ENCODE measurements around the gene SPP2.

SPP2 gene

DNA sequence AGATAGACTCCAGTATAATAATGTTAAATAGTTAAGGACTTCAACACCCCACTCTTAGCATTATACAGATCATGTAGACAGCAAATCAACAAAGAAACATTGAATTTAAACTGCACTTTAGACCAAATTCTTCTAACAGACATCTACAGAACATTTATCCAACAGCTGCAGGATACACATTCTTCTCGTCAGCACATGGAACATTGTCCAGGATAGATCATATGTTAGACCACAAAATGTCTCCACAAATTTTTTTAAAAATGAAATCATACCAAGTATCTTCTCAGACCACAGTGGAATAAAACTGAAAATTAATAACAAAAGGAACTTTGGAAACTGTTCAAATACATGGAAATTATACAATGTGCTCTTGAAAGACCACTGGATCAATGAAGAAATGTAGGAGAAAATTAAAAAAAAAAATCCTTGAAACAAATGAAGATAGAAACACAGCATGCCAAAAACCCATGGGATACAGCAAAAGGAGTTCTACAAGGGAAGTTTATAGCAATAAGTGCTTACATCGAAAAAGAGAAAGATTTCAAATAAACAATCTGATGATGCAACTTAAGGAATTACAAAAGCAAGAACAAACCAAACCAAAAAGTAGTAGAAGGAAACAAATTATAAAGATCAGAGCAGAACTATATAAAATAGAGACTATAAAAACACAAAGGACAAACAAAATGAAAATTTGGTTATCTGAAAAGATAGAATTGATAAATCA lies 12.3 kb upstream of the SPP2 start:
- FAIRE-seq, result no peak

- FAIRE-seq, result no peak
Measured at GRCh38 chr2:234044157-234044556, 6.3 kb upstream of the SPP2 start.

GRCh38 chr2:234046521-234046920 lies 4.0 kb upstream of the SPP2 start:
- FAIRE-seq, result no peak

DNA sequence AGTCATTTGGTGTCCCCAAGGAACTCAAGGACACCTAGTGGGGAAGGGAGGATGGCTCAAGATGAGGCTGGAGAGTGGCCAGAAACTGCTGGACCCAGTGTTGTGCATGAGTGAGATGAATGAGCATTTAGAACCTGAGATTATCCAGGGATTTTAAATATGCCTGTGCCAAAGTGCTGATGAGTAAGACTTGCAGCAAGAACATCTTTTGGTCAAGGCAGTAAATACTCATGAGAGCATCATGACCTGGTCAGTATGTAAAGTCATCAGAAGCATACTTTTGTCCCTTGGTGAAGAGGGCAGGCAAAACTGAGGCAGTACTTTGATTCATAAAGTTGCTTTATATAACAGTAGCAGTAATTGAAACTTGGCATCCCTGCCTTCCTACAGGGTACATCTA lies 3.1 kb upstream of the SPP2 start:
- FAIRE-seq, result no peak

DNA sequence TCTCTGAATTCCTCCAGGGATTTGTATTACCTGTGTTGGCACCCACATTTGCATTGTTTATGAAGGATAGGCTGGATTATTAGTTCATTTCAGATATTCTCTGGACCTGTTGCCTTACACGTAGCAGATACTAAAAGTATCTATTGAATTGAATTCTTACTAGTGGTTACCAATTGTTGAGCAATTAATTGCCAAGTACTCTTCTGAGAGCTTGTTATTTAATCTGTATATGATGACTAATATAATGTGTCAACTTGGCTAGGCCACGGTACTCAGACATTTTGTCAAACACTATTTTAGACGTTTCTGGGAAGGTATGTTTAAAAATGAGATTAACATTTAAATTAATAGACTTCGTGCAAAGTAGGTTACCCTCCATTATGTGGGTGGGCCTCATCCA lies 2.5 kb upstream of the SPP2 start:
- FAIRE-seq, result no peak

DNA sequence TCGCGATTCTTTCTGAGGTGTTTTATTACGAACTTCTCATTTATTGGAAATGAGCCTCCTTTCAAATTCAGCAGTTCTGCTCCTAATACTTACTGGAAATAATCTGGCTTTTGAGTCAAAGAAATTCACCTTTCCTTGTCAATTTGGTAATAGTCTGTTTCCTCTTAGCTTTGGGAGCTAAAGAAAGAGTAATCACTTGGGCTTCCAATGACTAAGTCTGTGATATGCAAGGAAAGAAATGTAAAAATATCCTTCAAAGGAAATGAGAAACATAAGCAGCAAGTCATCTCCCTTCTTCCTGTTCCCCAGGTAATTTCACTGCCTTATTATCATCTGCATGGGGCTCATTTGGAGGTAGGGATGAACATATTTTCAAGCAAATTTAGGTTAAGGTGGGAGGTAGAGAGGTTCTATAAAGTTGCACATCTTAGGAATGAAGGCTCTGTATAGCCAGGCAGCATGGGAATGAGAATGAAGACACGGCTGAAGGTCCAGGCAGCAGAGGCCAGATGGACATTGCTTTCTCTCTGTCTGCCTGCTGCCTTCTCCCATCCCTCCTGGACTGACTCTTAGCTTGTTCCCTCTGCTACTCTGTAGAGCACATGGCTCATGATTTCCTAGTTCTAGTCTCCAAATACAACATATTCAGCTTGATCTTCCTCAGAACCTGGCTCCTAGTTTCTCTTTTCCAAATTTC lies 1.0 kb downstream of the SPP2 start:
- no peak for FAIRE-seq

DNA sequence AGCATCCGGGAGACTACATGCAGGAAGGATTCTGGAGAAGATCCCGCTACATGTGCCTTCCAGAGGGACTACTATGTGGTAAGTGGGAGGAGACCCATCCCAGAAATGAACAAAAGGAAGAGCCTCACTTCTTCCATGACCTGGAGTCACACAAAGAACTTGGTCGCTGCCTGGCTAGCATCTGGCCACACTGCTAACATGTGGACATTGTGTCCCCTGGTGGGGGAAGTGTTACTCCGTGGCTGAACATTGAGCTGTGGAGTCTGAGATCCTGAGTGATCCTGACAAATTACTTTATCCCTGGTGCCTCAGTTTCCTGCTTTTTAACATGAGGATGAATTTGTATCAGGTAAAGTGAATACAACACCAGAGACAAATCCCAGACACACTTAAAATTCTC lies 8.4 kb downstream of the SPP2 start:
- FAIRE-seq, result no peak

DNA sequence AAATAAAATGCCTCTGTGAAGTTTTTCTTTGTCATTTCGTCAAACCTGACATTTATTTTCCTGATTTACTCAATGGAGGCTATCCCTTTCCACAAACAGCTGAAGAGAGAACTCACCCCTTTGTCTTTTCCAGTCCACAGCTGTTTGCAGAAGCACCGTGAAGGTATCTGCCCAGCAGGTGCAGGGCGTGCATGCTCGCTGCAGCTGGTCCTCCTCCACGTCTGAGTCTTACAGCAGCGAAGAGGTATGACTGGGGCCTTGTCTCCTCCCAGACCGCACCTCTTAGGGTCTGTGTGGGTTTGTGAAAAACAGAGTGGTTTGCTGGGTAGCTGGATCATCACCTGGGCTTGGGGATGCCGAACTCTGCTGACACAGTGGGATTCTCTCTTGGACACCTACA lies 9.7 kb downstream of the SPP2 start:
- no peak for FAIRE-seq

- no peak for FAIRE-seq
Measured at GRCh38 chr2:234061624-234062257, 11.2 kb downstream of the SPP2 start.

DNA sequence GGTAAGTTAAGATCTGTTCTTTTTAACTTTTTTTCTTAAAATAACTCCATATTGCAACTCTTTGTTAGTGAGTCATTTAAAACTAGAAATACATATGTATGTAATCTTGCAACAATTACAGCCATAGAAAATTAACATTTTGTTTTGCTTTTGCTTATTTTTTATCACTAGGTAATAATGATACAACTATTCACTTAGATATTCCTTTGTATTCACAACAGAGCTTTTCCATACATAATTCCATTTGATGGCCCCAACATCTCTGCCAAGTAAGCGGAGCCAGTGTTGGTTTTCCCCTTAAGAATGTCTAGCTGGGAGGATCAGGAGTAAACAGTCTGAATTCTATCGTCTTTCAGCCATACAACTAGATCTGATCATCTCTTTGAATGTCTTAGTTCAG lies 16.1 kb downstream of the SPP2 start:
- no peak for FAIRE-seq

GRCh38 chr2:234071664-234072063 lies 21.2 kb downstream of the SPP2 start:
- no peak for FAIRE-seq

- FAIRE-seq, result no peak
Measured at GRCh38 chr2:234072454-234072853, 22.0 kb downstream of the SPP2 start.

DNA sequence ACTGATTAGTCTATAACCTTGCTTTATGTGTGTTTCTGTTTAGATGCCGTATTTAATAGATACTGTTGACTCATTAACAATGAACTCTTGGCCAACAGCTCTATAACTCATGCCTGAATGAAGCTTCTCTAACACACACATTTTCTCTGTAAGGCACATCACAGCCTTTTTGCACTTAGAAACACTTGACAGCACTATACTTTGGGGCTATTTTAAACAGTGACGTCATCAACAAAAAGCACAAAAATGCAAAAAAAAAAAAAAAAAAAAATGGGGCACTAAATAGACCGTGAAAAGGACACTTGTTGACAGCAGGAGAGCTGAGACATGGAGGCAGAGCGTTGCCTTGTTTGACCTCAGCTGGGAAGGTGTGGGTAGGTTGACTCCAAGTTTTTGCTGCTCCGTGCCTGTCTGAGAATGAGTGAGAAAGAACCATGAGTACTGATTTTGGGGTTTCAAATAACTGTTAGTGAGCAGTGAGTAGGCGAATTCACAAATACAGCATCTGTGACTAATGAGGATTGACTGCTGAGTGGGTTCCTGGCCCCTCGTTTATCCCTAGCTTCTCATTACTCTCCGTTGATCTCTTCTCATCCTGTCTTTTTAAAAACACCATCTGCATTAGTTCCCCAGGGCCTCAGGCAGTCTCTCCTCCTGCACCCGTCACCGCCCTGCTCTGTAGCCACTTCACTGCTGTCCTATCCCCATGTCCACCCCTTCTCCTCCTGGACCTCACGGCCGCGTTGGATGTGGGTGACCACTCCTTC lies 24.4 kb downstream of the SPP2 start:
- no peak for FAIRE-seq

DNA sequence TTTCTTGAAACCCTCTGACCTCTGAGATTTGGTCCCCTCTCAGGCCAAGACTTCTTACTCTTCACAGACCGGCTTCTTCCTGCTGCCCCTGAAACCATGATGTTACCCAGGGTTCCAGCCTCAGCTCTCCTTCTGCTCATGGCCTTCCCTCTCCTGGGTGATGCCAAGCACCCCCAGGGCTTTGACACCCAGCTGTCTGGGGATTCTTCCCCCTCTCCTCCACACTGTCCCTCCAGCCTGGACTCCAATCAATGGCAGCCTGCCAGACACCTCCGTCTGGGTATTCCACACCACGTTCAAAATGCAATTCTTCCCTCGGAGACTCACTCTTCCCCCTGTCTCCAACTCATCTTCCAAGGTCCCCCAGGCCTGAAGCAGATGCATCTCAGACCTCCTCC lies 25.0 kb downstream of the SPP2 start:
- FAIRE-seq, result no peak

DNA sequence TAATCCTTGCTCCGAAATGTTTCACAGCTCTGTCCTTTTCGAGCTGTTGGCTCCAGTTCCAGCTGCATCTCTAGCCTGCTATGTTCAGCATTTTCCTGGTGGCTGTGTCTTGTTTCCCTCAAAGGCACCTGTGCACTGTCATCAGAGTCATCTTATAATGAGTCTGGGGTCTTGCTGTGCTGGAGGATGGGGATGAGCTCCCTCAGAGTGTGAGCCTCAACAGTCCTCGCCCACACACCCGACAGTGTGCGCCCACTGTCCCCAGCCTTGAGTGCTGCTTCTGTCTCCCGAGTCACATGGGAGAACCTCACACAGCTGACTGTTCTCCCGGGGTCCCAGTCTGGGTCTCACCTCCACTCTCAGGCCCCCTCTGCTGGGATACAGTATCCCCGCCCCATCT lies 25.4 kb downstream of the SPP2 start:
- no peak for FAIRE-seq

- FAIRE-seq, result no peak
Measured at GRCh38 chr2:234076451-234076850, 25.9 kb downstream of the SPP2 start.

- FAIRE-seq, result no peak
Measured at GRCh38 chr2:234078129-234078528, 27.6 kb downstream of the SPP2 start.

- FAIRE-seq, result no peak
Measured at GRCh38 chr2:234081970-234082822, 31.7 kb downstream of the SPP2 start.

DNA sequence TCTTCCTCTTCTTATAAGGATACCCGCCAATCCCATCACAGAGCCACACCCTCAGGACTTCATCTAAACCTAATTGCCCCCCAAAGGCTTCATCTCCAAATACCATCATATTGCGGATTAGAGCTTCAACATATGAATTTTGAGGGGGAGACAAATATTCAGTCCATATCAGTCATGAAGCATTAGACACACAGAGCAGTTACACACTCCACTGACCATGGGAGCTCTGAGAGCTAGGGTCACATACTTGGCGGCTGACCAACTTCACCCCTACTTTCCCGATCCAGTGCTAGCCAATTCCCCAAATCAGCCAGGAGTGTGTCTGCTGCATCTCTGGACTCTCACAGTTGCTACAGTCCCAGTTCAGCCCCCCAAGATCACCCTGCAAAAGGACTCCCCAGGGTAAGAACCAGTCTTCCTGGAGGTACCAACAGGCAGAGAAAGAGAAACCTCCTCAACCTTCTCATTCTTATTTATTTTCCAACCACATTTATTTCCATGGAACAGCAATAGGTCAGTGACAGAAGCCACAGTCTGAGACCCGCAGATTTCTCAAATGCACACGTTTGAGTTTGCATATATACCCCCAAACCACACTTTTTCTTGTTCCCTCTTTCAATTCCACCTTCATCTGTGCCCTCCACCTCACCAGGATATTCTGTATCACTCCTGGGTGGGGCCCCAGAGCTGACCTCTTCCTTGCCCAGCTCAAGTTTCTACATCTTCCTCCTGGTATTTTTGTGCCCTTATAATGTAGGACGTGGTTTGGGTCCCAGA lies 33.3 kb downstream of the SPP2 start:
- no peak for FAIRE-seq

- FAIRE-seq, result peak; percentile 76
Measured at GRCh38 chr2:234091432-234091879, 41.0 kb downstream of the SPP2 start.

DNA sequence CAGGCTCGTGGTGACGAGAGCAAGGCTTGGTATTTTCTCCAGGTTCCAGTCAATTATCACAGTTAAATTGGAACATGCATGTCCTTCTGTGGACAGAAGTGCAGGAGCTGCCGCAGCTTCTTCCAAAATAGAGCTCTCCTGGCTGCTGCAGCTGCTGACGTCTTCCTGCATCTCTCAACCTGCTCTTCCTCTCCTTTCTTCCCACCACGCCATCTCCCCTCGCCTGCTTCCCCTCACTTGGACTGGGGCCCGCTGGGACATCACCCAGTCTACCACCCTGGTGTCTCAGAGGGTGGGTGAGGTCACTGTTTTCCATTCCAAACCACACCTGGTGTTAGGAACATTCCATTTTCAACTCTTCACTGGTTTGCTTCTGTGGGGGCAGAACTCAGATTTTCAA lies 41.4 kb downstream of the SPP2 start:
- no peak for FAIRE-seq

GRCh38 chr2:234092344-234092743 lies 41.8 kb downstream of the SPP2 start:
- FAIRE-seq, result no peak
